SK-MEL-5 (cell line): ENCODE results near the gene STK39. TPM values are rescaled to one million over a fixed set of nuclear protein-coding genes. Genes with fewer than 3 reads are reported as not detected.
A peak's percentile ranks its signal among the peaks of the same experiment; 100 is the strongest.

ENCODE experiments used
- DNase-seq: peaks from one replicate; pipeline ENCODE4 v3.0.0-alpha.2; 2016; ENCODE audit warnings: low read depth, low spot score
- in situ Hi-C: cut with HindIII; loops from 2 replicates; pipeline ENCODE4 v1.10.0; 2016; ENCODE audit warnings: low sequenced_read_pairs, high pct_unique_total_duplicates, low pct_unique_long_range_greater_than_20kb
- total RNA-seq: library from RNA; depleted of rRNA; stranded (reverse); fragments of >200 nt; shearing (Covaris generic); gene quantifications from 2 replicates; pipeline ENCODE4 v1.2.3, GENCODE V29; 2014

STK39 gene
- total RNA-seq, 1 experiment from 2014 or later: 8.5 TPM

- in situ Hi-C loops: no loop called here
- DNase-seq: no peak
These were observed 68.7 kb downstream of the STK39 start for GRCh38 chr2:168178520-168179324.

GRCh38 chr2:168176402-168176801, 71.0 kb downstream of the STK39 start:
- in situ Hi-C loops: no loop called here
- DNase-seq: no peak

- in situ Hi-C loops: no loop called here
These were observed 71.9 kb downstream of the STK39 start for GRCh38 chr2:168175469-168175868.

GRCh38 chr2:168174756-168175155, 72.6 kb downstream of the STK39 start:
- in situ Hi-C loops: no loop called here
- DNase-seq: no peak

More at GRCh38 chr2:168175469-168175868, 71.9 kb downstream of the STK39 start:
- no peak for DNase-seq

- no peak for DNase-seq
- in situ Hi-C loops: no loop called here
These were observed 75.3 kb downstream of the STK39 start for GRCh38 chr2:168172071-168172470.

GRCh38 chr2:168171059-168171762, 76.2 kb downstream of the STK39 start:
- no peak for DNase-seq
- in situ Hi-C loops: no loop called here

- no peak for DNase-seq
- in situ Hi-C loops: no loop called here
These were observed 78.2 kb downstream of the STK39 start for GRCh38 chr2:168169097-168169745.

GRCh38 chr2:168167511-168168263, 79.7 kb downstream of the STK39 start:
- in situ Hi-C loops: no loop called here

GRCh38 chr2:168166902-168167510, 80.4 kb downstream of the STK39 start:
- DNase-seq: no peak
- in situ Hi-C loops: no loop called here

More at GRCh38 chr2:168167511-168168263, 79.7 kb downstream of the STK39 start:
- DNase-seq: no peak

- DNase-seq: no peak
- in situ Hi-C loops: no loop called here
These were observed 81.2 kb downstream of the STK39 start for GRCh38 chr2:168165985-168166901.

GRCh38 chr2:168165397-168165796, 82.0 kb downstream of the STK39 start:
- in situ Hi-C loops: no loop called here
- DNase-seq: no peak

GRCh38 chr2:168160897-168161296, 86.5 kb downstream of the STK39 start:
- in situ Hi-C loops: no loop called here
- DNase-seq: peak; percentile 68

GRCh38 chr2:168159754-168160585, 87.4 kb downstream of the STK39 start:
- DNase-seq: no peak
- in situ Hi-C loops: no loop called here

GRCh38 chr2:168158586-168158985, 88.8 kb downstream of the STK39 start:
- in situ Hi-C loops: no loop called here
- no peak for DNase-seq

- DNase-seq: no peak
- in situ Hi-C loops: no loop called here
These were observed 89.5 kb downstream of the STK39 start for GRCh38 chr2:168157926-168158325.

GRCh38 chr2:168157070-168157469, 90.3 kb downstream of the STK39 start:
- in situ Hi-C loops: no loop called here
- DNase-seq: no peak
